Neural progenitor cell (in vitro differentiated cells): ENCODE data around the gene PKD1. TPM values are rescaled to one million over a fixed set of nuclear protein-coding genes. Genes with fewer than 3 reads are reported as not detected.

Experiments
- DNase-seq: peaks from one replicate; pipeline ENCODE4 v3.0.0-alpha.2; 2016; ENCODE audit warnings: low spot score
- H2AFZ ChIP-seq: fragments of 200-600 bp; sonication (generic); replicated peaks from 2 replicates; pipeline ENCODE4 v1.6.1; 2016; ENCODE audit warnings: antibody characterized with exemption
- H3F3A ChIP-seq: fragments of 200-600 bp; sonication (generic); 2 replicates; pipeline ENCODE4 v1.6.1; 2016; ENCODE audit warnings: antibody characterized with exemption, low read depth
- H3K27ac ChIP-seq: fragments of 200-600 bp; sonication (generic); 2 replicates; pipeline ENCODE4 v1.5.1; 2016; ENCODE audit warnings: mild to moderate bottlenecking
- H3K27me3 ChIP-seq: fragments of 200-600 bp; sonication (generic); 2 replicates; pipeline ENCODE4 v1.6.1; 2016; ENCODE audit warnings: mild to moderate bottlenecking, moderate library complexity
- H3K36me3 ChIP-seq: fragments of 200-600 bp; sonication (generic); 2 replicates; pipeline ENCODE4 v1.5.1; 2016
- H3K4me1 ChIP-seq: fragments of 200-600 bp; sonication (generic); 2 replicates; pipeline ENCODE4 v1.6.1; 2016; ENCODE audit warnings: mixed run types
- H3K4me2 ChIP-seq: fragments of 200-600 bp; sonication (generic); 2 replicates; pipeline ENCODE4 v1.6.1; 2016
- H3K4me3 ChIP-seq: fragments of 200-600 bp; sonication (generic); 2 replicates; pipeline ENCODE4 v1.5.1; 2016
- H3K79me2 ChIP-seq: fragments of 200-600 bp; sonication (generic); 2 replicates; pipeline ENCODE4 v1.6.1; 2016; ENCODE audit warnings: low read depth
- H3K9ac ChIP-seq: fragments of 200-600 bp; sonication (generic); 2 replicates; pipeline ENCODE4 v1.6.1; 2016
- H3K9me3 ChIP-seq: fragments of 200-600 bp; sonication (generic); 2 replicates; pipeline ENCODE4 v1.5.1; 2016; ENCODE audit warnings: low read depth
- H4K20me1 ChIP-seq: fragments of 200-600 bp; sonication (generic); 2 replicates; pipeline ENCODE4 v1.6.1; 2016; ENCODE audit warnings: low read depth
- H3K27ac Mint-ChIP-seq: 3 replicates; pipeline ENCODE4 v1.8.0; 2021; ENCODE audit warnings: mixed read lengths
- H3K27me3 Mint-ChIP-seq: 2 replicates; pipeline ENCODE4 v1.8.0; 2022; ENCODE audit warnings: low read depth, mild to moderate bottlenecking, inconsistent platforms, moderate library complexity, mixed read lengths; ENCODE audit not compliant: insufficient read depth
- H3K36me3 Mint-ChIP-seq: 3 replicates; pipeline ENCODE4 v1.8.0; 2021; ENCODE audit warnings: mixed read lengths
- H3K4me1 Mint-ChIP-seq: 3 replicates; pipeline ENCODE4 v1.8.0; 2021; ENCODE audit warnings: mixed read lengths
- H3K4me3 Mint-ChIP-seq: 3 replicates; pipeline ENCODE4 v1.8.0; 2021; ENCODE audit warnings: mild to moderate bottlenecking, moderate library complexity, mixed read lengths
- H3K9me3 Mint-ChIP-seq: 3 replicates; pipeline ENCODE4 v1.8.0; 2020; ENCODE audit warnings: mixed read lengths
- CTCF ChIP-seq: fragments of 200-600 bp; sonication (generic); IDR thresholded peaks from 2 replicates; pipeline ENCODE4 v1.5.1; 2017; ENCODE audit warnings: antibody characterized with exemption, mild to moderate bottlenecking
- EZH2 ChIP-seq: fragments of 200-600 bp; sonication (generic); IDR thresholded peaks from 2 replicates; pipeline ENCODE4 v1.6.1; 2017; ENCODE audit warnings: antibody characterized with exemption, mild to moderate bottlenecking, moderate library complexity
- EZH2phosphoT487 ChIP-seq: fragments of 200-600 bp; sonication (generic); IDR thresholded peaks from 2 replicates; pipeline ENCODE4 v1.6.1; 2017; ENCODE audit warnings: antibody characterized with exemption
- total RNA-seq: library from RNA; depleted of rRNA; stranded (reverse); fragments of >200 nt; gene quantifications from 2 replicates; pipeline ENCODE4 v1.2.3, GENCODE V29; 2015; ENCODE audit warnings: low replicate concordance

Gene PKD1
- total RNA-seq, 1 donor from 2014 or later, result 16.9 TPM

GRCh38 chr16:2177561-2177960 lies 41.9 kb upstream of the PKD1 start:
- H3K79me2 ChIP-seq, result no peaks in the 10 kb centered on the region
- H3F3A ChIP-seq, result peaks cover 5% of the 10 kb centered on the region
- Mint-ChIP-seq H3K4me1 (peaks cover 3% of the 10 kb centered on the region), H3K27me3 (peaks cover 5% of the 10 kb centered on the region), H3K4me3 (no peak overlapping the region), H3K36me3 (peaks cover 2% of the 10 kb centered on the region), H3K9me3 (no peaks in the 10 kb centered on the region), H3K27ac (no peak overlapping the region)
- no peak overlapping the region for H3K4me2 ChIP-seq
- no peak overlapping the region for H2AFZ ChIP-seq
- TF ChIP-seq EZH2, result no peak
- no peak for TF ChIP-seq CTCF
- TF ChIP-seq EZH2phosphoT487, result no peak
- DNase-seq, result no peak
- H3K4me3 ChIP-seq, result no peak overlapping the region
- no peaks in the 10 kb centered on the region for H3K27me3 ChIP-seq
- no peaks in the 10 kb centered on the region for H3K36me3 ChIP-seq
- no peaks in the 10 kb centered on the region for H3K9me3 ChIP-seq
- no peaks in the 10 kb centered on the region for H4K20me1 ChIP-seq
- no peaks in the 10 kb centered on the region for H3K4me1 ChIP-seq
- H3K9ac ChIP-seq, result no peak overlapping the region
- no peak overlapping the region for H3K27ac ChIP-seq

- Mint-ChIP-seq H3K27me3 (peaks cover 5% of the 10 kb centered on the region), H3K4me3 (no peak overlapping the region), H3K4me1 (peaks cover 3% of the 10 kb centered on the region), H3K27ac (no peak overlapping the region), H3K9me3 (no peaks in the 10 kb centered on the region), H3K36me3 (peaks cover under 1% of the 10 kb centered on the region)
- Histone ChIP-seq H3K36me3 (no peaks in the 10 kb centered on the region), H3K79me2 (no peaks in the 10 kb centered on the region), H3K27ac (no peak overlapping the region), H3K27me3 (no peaks in the 10 kb centered on the region), H3F3A (peaks cover 5% of the 10 kb centered on the region), H2AFZ (no peak overlapping the region), H4K20me1 (no peaks in the 10 kb centered on the region), H3K9ac (no peak overlapping the region), H3K4me2 (no peak overlapping the region), H3K4me1 (no peaks in the 10 kb centered on the region), H3K4me3 (no peak overlapping the region), H3K9me3 (no peaks in the 10 kb centered on the region)
- DNase-seq, result no peak
- TF ChIP-seq CTCF (no peak), EZH2phosphoT487 (no peak), EZH2 (no peak)
Measured at GRCh38 chr16:2177101-2177500, 41.4 kb upstream of the PKD1 start.

GRCh38 chr16:2176047-2176446 lies 40.3 kb upstream of the PKD1 start:
- Histone ChIP-seq H3K27ac (no peak overlapping the region), H3K79me2 (no peaks in the 10 kb centered on the region), H4K20me1 (no peaks in the 10 kb centered on the region), H3K36me3 (no peaks in the 10 kb centered on the region), H3K27me3 (no peaks in the 10 kb centered on the region), H3K4me2 (no peak overlapping the region), H2AFZ (no peak overlapping the region), H3K4me1 (no peaks in the 10 kb centered on the region), H3F3A (peaks cover 5% of the 10 kb centered on the region), H3K9me3 (no peaks in the 10 kb centered on the region), H3K4me3 (no peak overlapping the region), H3K9ac (no peak overlapping the region)
- Mint-ChIP-seq H3K27ac (no peak overlapping the region), H3K4me3 (no peak overlapping the region), H3K27me3 (peaks cover 2% of the 10 kb centered on the region), H3K4me1 (no peaks in the 10 kb centered on the region), H3K9me3 (no peaks in the 10 kb centered on the region), H3K36me3 (peaks cover 2% of the 10 kb centered on the region)
- DNase-seq, result no peak
- TF ChIP-seq EZH2, result no peak
- TF ChIP-seq EZH2phosphoT487, result no peak
- no peak for TF ChIP-seq CTCF

GRCh38 chr16:2175454-2175853 lies 39.8 kb upstream of the PKD1 start:
- TF ChIP-seq CTCF (no peak), EZH2phosphoT487 (no peak), EZH2 (no peak)
- DNase-seq, result no peak
- H3F3A ChIP-seq, result peaks cover 5% of the 10 kb centered on the region
- Mint-ChIP-seq H3K27ac (no peak overlapping the region), H3K4me1 (no peaks in the 10 kb centered on the region), H3K4me3 (no peak overlapping the region), H3K36me3 (peaks cover 2% of the 10 kb centered on the region), H3K27me3 (peaks cover 2% of the 10 kb centered on the region), H3K9me3 (no peaks in the 10 kb centered on the region)
- no peaks in the 10 kb centered on the region for H3K79me2 ChIP-seq
- H3K4me2 ChIP-seq, result no peak overlapping the region
- H3K9ac ChIP-seq, result no peak overlapping the region
- no peaks in the 10 kb centered on the region for H3K36me3 ChIP-seq
- no peak overlapping the region for H2AFZ ChIP-seq
- no peaks in the 10 kb centered on the region for H3K4me1 ChIP-seq
- no peaks in the 10 kb centered on the region for H3K9me3 ChIP-seq
- H3K4me3 ChIP-seq, result no peak overlapping the region
- no peaks in the 10 kb centered on the region for H4K20me1 ChIP-seq
- no peak overlapping the region for H3K27ac ChIP-seq
- H3K27me3 ChIP-seq, result no peaks in the 10 kb centered on the region
